SK-N-SH (cell line): ENCODE data around the gene SMIM36. TPM values are rescaled to one million over a fixed set of nuclear protein-coding genes. Genes with fewer than 3 reads are reported as not detected.

Experiments
- CTCF ChIA-PET: fragments of 300-600, 350-600 bp; formaldehyde crosslinking; extraction: SDS; loops from one replicate; lab custom pipeline; 2021; lab: Yijun Ruan, JAX
- POLR2A ChIA-PET: fragments of 350-600 bp; sonication (Branson Sonifier 250); formaldehyde crosslinking; extraction: SDS; loops from one replicate; lab custom pipeline; 2020; ENCODE audit warnings: antibody characterized with exemption, inconsistent platforms; lab: Yijun Ruan, JAX
- DNase-seq: peaks from one replicate; pipeline ENCODE4 v3.0.0; 2012
- H2AFZ ChIP-seq: fragments of 200-600 bp; sonication (generic); 2 replicates; pipeline ENCODE4 v1.8.1; 2016; ENCODE audit warnings: antibody characterized with exemption, mild to moderate bottlenecking, low read depth
- H3F3A ChIP-seq: fragments of 200-600 bp; sonication (generic); replicated peaks from 2 replicates; pipeline ENCODE3; 2016; ENCODE audit warnings: antibody characterized with exemption, mild to moderate bottlenecking; ENCODE audit not compliant: insufficient read depth
- H3K27ac ChIP-seq, 2 experiments: fragments of 200-500 bp in 1 of 2; fragments of 200-600 bp in 1 of 2; sonication (Bioruptor generic) in 1 of 2; sonication (generic), shearing (Covaris generic) in 1 of 2; 2 replicates each; pipeline versions ENCODE4 v1.5.1 to v1.6.1; 2014 to 2016; ENCODE audit warnings: low read depth in 2 of 2, inconsistent platforms in 1 of 2, low read length in 1 of 2, mild to moderate bottlenecking in 1 of 2, mixed read lengths in 1 of 2
- H3K27me3 ChIP-seq: fragments of 200-600 bp; sonication (generic), shearing (Covaris generic); 2 replicates; pipeline ENCODE4 v1.6.1; 2016; ENCODE audit warnings: mixed run types; ENCODE audit not compliant: insufficient read depth
- H3K36me3 ChIP-seq, 2 experiments: fragments of 200-500 bp in 1 of 2; fragments of 200-600 bp in 1 of 2; sonication (Bioruptor generic) in 1 of 2; sonication (generic) in 1 of 2; replicated peaks in 1 of 2; 2 replicates each; pipeline versions ENCODE3 to v1.5.1; 2014 to 2016; ENCODE audit warnings: low read length in 1 of 2, mild to moderate bottlenecking in 1 of 2; ENCODE audit not compliant: insufficient read depth in 2 of 2, control insufficient read depth in 1 of 2
- H3K4me1 ChIP-seq, 2 experiments: fragments of 200-500 bp in 1 of 2; fragments of 200-600 bp in 1 of 2; sonication (Bioruptor generic) in 1 of 2; sonication (generic), shearing (Covaris generic) in 1 of 2; 2 replicates each; pipeline versions ENCODE4 v1.5.1 to v1.6.1; 2014 to 2016; ENCODE audit warnings: low read depth in 1 of 2, low read length in 1 of 2, mixed run types in 1 of 2; ENCODE audit not compliant: insufficient read depth in 2 of 2, control insufficient read depth in 1 of 2
- H3K4me2 ChIP-seq: fragments of 200-600 bp; sonication (generic), shearing (Covaris generic); 2 replicates; pipeline ENCODE4 v1.6.1; 2017; ENCODE audit warnings: mixed run types
- H3K4me3 ChIP-seq, 2 experiments: fragments of 200-500 bp in 1 of 2; fragments of 200-600 bp in 1 of 2; sonication (Bioruptor generic) in 1 of 2; sonication (generic), shearing (Covaris generic) in 1 of 2; 2 replicates each; pipeline versions ENCODE4 v1.5.1 to v1.8.1; 2014 to 2016; ENCODE audit warnings: low read depth in 2 of 2, inconsistent platforms in 1 of 2, low read length in 1 of 2, mild to moderate bottlenecking in 1 of 2, mixed read lengths in 1 of 2, moderate library complexity in 1 of 2
- H3K79me2 ChIP-seq: fragments of 200-600 bp; sonication (generic); 2 replicates; pipeline ENCODE4 v1.8.1; 2017; ENCODE audit warnings: mild to moderate bottlenecking; ENCODE audit not compliant: insufficient read depth
- H3K9ac ChIP-seq: fragments of 200-600 bp; sonication (generic); 2 replicates; pipeline ENCODE4 v1.6.1; 2017; ENCODE audit warnings: mixed run types
- H3K9me2 ChIP-seq: fragments of 200-600 bp; sonication (generic); 2 replicates; pipeline ENCODE4 v1.6.1; 2017; ENCODE audit warnings: mixed run types
- H3K9me3 ChIP-seq: fragments of 200-600 bp; sonication (generic); 2 replicates; pipeline ENCODE4 v1.6.1; 2017; ENCODE audit warnings: mixed run types, mild to moderate bottlenecking, moderate library complexity
- H4K20me1 ChIP-seq: fragments of 200-600 bp; sonication (generic); 2 replicates; pipeline ENCODE4 v1.6.1; 2017; ENCODE audit warnings: mild to moderate bottlenecking, mixed run types; ENCODE audit not compliant: insufficient read depth
- GATA2 ChIP-seq: sonication (generic); formaldehyde crosslinking; IDR thresholded peaks from 2 replicates; pipeline ENCODE4 v1.5.0; 2020; ENCODE audit warnings: mild to moderate bottlenecking, missing genetic modification reagents
- POLR2AphosphoS5 ChIP-seq: IDR thresholded peaks from 2 replicates; pipeline ENCODE4 v1.6.1; 2012; ENCODE audit warnings: low read depth, low read length
- REST ChIP-seq: IDR thresholded peaks from 2 replicates; pipeline ENCODE4 v1.6.1; 2012; ENCODE audit warnings: mild to moderate bottlenecking, low read depth, low read length, moderate library complexity
- USF2 ChIP-seq: fragments of 150-350 bp; IDR thresholded peaks from 2 replicates; pipeline ENCODE4 v1.6.1; 2017; ENCODE audit warnings: antibody characterized with exemption, low read length, low read depth, borderline replicate concordance
- YY1 ChIP-seq: IDR thresholded peaks from 2 replicates; pipeline ENCODE4 v1.4.0; 2012; ENCODE audit warnings: low read depth, mild to moderate bottlenecking
- WGBS: methylation state at CpG from one replicate; pipeline ENCODE4 v1.1.6; 2017; ENCODE audit warnings: low lambda C conversion rate; 5-methylcytosine and 5-hydroxymethylcytosine counted together
- polyA plus RNA-seq, 3 experiments: library from polyadenylated mRNA; depleted of rRNA; stranded (reverse); fragments of >200 nt; gene quantifications; 2 replicates each; pipeline ENCODE4 v1.2.3, GENCODE V29; 2012
- TF ChIP-seq, protein P1 (sequence below): IDR thresholded peaks from 2 replicates; pipeline ENCODE4; 2012
- TF ChIP-seq, protein P2 (sequence below): IDR thresholded peaks from 2 replicates; pipeline ENCODE4 v1.4.0; 2012; ENCODE audit warnings: low read depth

The SMIM36 gene
- polyA plus RNA-seq, 1 of the 3 experiments (the other 2 are of a cell fraction): not detected

DNA sequence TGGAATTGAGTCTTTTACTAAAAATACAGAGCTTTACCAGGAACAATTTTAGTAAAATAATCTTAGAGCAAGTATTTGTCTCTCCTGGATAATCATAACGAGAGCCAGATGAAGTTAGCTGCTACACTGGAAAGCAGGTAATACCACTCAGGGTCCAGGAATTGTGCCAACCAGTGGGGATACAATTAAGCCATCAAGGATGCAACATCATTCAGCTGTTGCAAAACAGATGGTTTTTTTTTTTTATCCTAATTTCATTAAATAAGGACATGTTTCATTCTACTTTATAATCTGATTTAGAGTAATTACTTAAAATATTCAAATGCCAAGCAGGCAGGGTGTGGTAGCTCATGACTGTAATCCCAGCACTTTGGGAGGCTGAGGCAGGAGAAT lies 99.8 kb downstream of the SMIM36 start (continued):
- TF ChIP-seq USF2 (no peak), POLR2AphosphoS5 (no peak), REST (no peak), YY1 (no peak)

DNA sequence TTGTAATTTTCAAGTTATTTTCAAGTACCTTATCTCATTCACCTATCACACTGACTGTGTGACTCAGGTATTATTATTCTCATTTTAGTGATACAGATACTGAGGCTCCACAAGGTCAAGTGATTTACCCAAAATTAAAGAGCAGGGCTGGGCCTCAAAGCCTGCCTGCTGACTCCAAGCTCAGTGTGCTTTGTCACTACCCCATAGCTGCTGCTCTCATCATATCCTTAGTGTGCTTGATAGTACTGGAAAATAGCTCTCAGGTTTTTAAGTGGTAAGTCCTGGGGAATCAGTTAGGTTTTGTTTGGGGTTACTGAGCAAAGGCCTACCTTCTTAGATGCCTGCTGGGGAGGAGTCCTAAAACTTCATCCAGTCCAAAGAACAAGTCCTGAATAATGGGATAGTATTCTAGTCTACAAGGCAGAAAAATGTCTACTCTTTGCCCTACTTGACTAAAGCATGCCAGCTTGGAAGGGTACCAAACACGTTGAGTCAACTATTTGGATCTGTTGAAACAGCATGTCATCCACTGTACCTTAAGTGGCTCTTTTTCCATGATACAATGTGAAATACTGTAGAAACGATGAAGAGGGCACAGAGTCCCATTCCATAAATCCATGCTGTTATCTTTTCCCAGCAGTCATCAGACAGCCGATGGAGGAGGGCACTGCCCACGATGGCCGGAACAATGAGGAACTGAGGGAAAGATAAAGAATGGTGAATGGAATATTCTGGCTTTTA lies 100.4 kb downstream of the SMIM36 start:
- CTCF ChIA-PET: interaction anchor here (0.9 to 4.5 kb wide), 14 partner anchors 10 to 419 kb away, joined by 3 to 30 read pairs (median 4); partner anchors contain the start of gene MMD
- TF ChIP-seq, protein P1, sequence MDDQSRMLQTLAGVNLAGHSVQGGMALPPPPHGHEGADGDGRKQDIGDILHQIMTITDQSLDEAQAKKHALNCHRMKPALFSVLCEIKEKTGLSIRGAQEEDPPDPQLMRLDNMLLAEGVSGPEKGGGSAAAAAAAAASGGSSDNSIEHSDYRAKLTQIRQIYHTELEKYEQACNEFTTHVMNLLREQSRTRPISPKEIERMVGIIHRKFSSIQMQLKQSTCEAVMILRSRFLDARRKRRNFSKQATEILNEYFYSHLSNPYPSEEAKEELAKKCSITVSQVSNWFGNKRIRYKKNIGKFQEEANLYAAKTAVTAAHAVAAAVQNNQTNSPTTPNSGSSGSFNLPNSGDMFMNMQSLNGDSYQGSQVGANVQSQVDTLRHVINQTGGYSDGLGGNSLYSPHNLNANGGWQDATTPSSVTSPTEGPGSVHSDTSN: no peak
- peak; percentile 49 for TF ChIP-seq GATA2
- TF ChIP-seq, protein P2, sequence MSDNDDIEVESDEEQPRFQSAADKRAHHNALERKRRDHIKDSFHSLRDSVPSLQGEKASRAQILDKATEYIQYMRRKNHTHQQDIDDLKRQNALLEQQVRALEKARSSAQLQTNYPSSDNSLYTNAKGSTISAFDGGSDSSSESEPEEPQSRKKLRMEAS: peak; percentile 47; the same call in 1 of the 2 replicates

More for the DNA sequence above, 100.4 kb downstream of the SMIM36 start:
- POLR2A ChIA-PET: interaction anchor here (1.3 kb wide), 1 partner anchor 10 kb away, joined by 7 read pairs; no protein-coding TSS in a partner anchor
- no peak overlapping the region for H3K9ac ChIP-seq
- no peaks in the 10 kb centered on the region for H3K27me3 ChIP-seq
- H3K9me3 ChIP-seq: no peaks in the 10 kb centered on the region
- H2AFZ ChIP-seq: no peak overlapping the region
- peaks cover 0 to 18% of the 10 kb centered on the region in 2 experiments; a peak in 2 of 4 replicates for H3K4me1 ChIP-seq
- H3F3A ChIP-seq: no peaks in the 10 kb centered on the region
- no peaks in the 10 kb centered on the region for H3K9me2 ChIP-seq
- no peak overlapping the region for H3K4me3 ChIP-seq
- peak overlapping the region; percentile 0 to 96; a peak in 3 of 4 replicates for H3K27ac ChIP-seq
- 31% methylated on average over 5 of the region's 5 CpGs for WGBS
- no peak overlapping the region for H3K4me2 ChIP-seq
- peak; percentile 53 for DNase-seq
- H4K20me1 ChIP-seq: no peaks in the 10 kb centered on the region
- peaks cover 15 to 43% of the 10 kb centered on the region in 2 experiments for H3K36me3 ChIP-seq
- no peaks in the 10 kb centered on the region for H3K79me2 ChIP-seq
